Erythroblast (primary cell): ENCODE results near the gene LRIT1.

Experiments
- GATA1 ChIP-seq: IDR thresholded peaks from 2 replicates; pipeline ENCODE4 v1.6.1; 2011; ENCODE audit warnings: low read depth, mild to moderate bottlenecking, control low read depth, low read length, moderate library complexity
- POLR2A ChIP-seq: IDR thresholded peaks from 2 replicates; pipeline ENCODE4 v1.6.1; 2011; ENCODE audit warnings: mild to moderate bottlenecking, low read length

DNA sequence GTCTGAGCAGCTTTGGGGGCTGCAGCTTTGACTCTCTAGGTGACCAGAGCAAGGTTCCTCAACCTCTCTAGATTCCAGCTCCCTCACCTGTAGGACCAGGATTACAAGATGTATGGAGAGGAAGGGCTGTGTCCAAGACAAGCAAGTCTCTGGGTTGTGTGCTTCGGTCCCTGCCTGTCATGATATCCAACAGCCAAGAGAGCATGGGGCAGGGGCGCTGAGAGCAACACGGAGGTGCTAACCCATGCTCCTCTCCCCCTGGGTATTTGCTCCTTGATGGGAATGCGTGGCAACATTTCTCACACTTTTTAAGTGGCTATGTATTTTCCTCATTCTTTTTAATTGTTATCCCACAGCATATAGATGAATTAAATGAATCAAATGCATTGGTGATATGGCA is 36.7 kb downstream of the LRIT1 start:
- no peak for TF ChIP-seq GATA1
- TF ChIP-seq POLR2A: no peak
